ENCODE data around the gene RANBP3L. TPM values are rescaled to one million over a fixed set of nuclear protein-coding genes. Genes with fewer than 3 reads are reported as not detected.
"Not testable (repeated sequence)": the region's sequence is repeated elsewhere in the genome, so short reads cannot be mapped to it uniquely, and the experiment has no call there.

RANBP3L gene
- total RNA-seq, 1 experiment from 2014 or later = 0.17 TPM

- no peak for DNase-seq (ENCODE audit: extremely low read depth, low read depth)
These were observed 85.8 kb downstream of the RANBP3L start for GRCh38 chr5:36215910-36216309.

GRCh38 chr5:36214436-36214835 lies 87.3 kb downstream of the RANBP3L start:
- no peak for DNase-seq (ENCODE audit: extremely low read depth, low read depth)

- no peak for DNase-seq (ENCODE audit: extremely low read depth, low read depth)
These were observed 92.0 kb downstream of the RANBP3L start for GRCh38 chr5:36209664-36210063.

GRCh38 chr5:36208786-36209185 lies 92.9 kb downstream of the RANBP3L start:
- DNase-seq (ENCODE audit: extremely low read depth, low read depth) = no peak

GRCh38 chr5:36206913-36207312 lies 94.8 kb downstream of the RANBP3L start:
- no peak for DNase-seq (ENCODE audit: extremely low read depth, low read depth)

- DNase-seq (ENCODE audit: extremely low read depth, low read depth) = no peak
These were observed 96.4 kb downstream of the RANBP3L start for GRCh38 chr5:36205329-36205728.

- no peak for DNase-seq (ENCODE audit: extremely low read depth, low read depth)
These were observed 99.2 kb downstream of the RANBP3L start for GRCh38 chr5:36202521-36202961.

GRCh38 chr5:36200513-36200912 lies 101.2 kb downstream of the RANBP3L start:
- DNase-seq (ENCODE audit: extremely low read depth, low read depth) = no peak

- DNase-seq (ENCODE audit: extremely low read depth, low read depth) = no peak
These were observed 102.1 kb downstream of the RANBP3L start for GRCh38 chr5:36199620-36200019.

GRCh38 chr5:36198783-36199182 lies 102.9 kb downstream of the RANBP3L start:
- DNase-seq (ENCODE audit: extremely low read depth, low read depth) = not testable (repeated sequence)

Other genes starting within 250 kb of the RANBP3L start
- not detected in 2 replicates for gene UGT3A2, start 235.0 kb downstream of the RANBP3L start, total RNA-seq (2014; rRNA removed; shearing (Covaris generic))
- 9.7 and 11.5 TPM in 2 replicates for gene LMBRD2, start 150.0 kb downstream of the RANBP3L start, total RNA-seq (2014; rRNA removed; shearing (Covaris generic))
- gene SKP2, start 149.8 kb downstream of the RANBP3L start, total RNA-seq (2014; rRNA removed; shearing (Covaris generic)) = 33.3 and 35.0 TPM in 2 replicates
- gene NADK2, start 60.0 kb downstream of the RANBP3L start, total RNA-seq (2014; rRNA removed; shearing (Covaris generic)) = 27.3 and 33.6 TPM in 2 replicates

Measured in NCI-H460 (cell line).